Measurements from ENCODE around the gene CABLES2.

DNA sequence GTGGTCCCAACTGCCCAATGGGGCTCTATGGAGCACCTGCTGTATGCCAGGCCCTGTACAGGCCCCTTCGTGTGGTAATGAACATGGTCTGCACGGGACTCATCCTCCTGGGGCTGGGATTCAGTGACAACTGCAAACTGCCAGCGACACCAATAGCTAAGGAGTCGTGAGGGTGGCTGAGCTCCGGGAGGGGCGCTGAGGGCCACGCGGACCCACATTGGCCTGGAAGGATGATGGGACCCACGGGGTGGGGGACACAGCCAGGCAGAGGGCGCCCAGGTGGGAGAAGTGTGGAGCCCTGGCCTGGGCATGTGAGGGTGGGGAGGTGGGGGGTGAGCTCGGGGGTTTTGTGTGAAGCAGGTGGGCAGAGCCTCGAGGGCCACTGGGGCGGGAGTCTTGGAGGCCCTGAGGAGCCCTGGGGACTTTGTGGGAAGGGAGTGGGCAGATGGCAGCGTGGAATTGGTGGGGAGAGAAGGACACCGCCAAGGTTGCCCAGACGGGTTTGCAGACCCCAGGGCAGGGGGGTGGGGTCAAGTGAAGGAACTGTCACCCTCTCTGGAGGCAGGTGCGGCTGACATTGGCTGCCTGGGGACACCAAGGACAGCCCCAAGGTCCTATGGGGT, 46.2 kb upstream of the CABLES2 start:
- TF ChIP-seq ZNF274 (IDR thresholded peaks at IDR 0.05; ENCODE audit: low read depth, low read length) (no peak), CBX3 (IDR thresholded peaks at IDR 0.05; ENCODE audit: low read depth) (no peak), EZH2phosphoT487 (IDR thresholded peaks at IDR 0.05; ENCODE audit: borderline replicate concordance) (no peak)
